ENCODE data around the gene ZBTB20.

DNA sequence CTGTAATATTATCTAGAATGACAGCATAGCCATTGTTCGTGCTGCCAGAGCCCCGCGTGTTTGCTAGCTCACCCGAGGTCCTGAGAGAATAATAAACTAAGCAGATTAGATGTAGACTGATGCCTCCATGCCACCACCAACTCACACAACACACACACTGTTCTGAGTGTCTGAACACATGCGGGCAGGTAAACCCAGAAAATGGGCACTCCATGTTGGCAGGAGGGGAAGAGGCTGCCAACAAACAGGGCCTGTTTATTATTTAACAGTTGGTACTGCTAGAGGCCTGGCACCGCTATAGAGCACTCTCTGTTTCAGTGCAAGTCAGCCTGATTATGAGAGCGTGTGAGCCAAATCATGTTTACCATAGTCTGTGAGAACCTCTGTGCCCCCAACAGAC is 299.0 kb downstream of the ZBTB20 start:
- TF ChIP-seq, protein P1, sequence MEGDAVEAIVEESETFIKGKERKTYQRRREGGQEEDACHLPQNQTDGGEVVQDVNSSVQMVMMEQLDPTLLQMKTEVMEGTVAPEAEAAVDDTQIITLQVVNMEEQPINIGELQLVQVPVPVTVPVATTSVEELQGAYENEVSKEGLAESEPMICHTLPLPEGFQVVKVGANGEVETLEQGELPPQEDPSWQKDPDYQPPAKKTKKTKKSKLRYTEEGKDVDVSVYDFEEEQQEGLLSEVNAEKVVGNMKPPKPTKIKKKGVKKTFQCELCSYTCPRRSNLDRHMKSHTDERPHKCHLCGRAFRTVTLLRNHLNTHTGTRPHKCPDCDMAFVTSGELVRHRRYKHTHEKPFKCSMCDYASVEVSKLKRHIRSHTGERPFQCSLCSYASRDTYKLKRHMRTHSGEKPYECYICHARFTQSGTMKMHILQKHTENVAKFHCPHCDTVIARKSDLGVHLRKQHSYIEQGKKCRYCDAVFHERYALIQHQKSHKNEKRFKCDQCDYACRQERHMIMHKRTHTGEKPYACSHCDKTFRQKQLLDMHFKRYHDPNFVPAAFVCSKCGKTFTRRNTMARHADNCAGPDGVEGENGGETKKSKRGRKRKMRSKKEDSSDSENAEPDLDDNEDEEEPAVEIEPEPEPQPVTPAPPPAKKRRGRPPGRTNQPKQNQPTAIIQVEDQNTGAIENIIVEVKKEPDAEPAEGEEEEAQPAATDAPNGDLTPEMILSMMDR (IDR thresholded peaks at IDR 0.05; ENCODE audit: insufficient read depth, low read length), result no peak
- TF ChIP-seq, protein P2, sequence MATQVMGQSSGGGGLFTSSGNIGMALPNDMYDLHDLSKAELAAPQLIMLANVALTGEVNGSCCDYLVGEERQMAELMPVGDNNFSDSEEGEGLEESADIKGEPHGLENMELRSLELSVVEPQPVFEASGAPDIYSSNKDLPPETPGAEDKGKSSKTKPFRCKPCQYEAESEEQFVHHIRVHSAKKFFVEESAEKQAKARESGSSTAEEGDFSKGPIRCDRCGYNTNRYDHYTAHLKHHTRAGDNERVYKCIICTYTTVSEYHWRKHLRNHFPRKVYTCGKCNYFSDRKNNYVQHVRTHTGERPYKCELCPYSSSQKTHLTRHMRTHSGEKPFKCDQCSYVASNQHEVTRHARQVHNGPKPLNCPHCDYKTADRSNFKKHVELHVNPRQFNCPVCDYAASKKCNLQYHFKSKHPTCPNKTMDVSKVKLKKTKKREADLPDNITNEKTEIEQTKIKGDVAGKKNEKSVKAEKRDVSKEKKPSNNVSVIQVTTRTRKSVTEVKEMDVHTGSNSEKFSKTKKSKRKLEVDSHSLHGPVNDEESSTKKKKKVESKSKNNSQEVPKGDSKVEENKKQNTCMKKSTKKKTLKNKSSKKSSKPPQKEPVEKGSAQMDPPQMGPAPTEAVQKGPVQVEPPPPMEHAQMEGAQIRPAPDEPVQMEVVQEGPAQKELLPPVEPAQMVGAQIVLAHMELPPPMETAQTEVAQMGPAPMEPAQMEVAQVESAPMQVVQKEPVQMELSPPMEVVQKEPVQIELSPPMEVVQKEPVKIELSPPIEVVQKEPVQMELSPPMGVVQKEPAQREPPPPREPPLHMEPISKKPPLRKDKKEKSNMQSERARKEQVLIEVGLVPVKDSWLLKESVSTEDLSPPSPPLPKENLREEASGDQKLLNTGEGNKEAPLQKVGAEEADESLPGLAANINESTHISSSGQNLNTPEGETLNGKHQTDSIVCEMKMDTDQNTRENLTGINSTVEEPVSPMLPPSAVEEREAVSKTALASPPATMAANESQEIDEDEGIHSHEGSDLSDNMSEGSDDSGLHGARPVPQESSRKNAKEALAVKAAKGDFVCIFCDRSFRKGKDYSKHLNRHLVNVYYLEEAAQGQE (IDR thresholded peaks at IDR 0.05; ENCODE audit: insufficient replicate concordance, low read depth), result no peak
- TF ChIP-seq POLR2AphosphoS5 (IDR thresholded peaks at IDR 0.05; ENCODE audit: low read depth), result no peak
